ENCODE measurements around the gene P4HB. TPM values are rescaled to one million over a fixed set of nuclear protein-coding genes. Genes with fewer than 3 reads are reported as not detected.

P4HB gene
- total RNA-seq, 1 experiment from 2014 or later = 759 TPM

- in situ Hi-C loops (cut with HindIII; ENCODE audit: low pct_unique_long_range_greater_than_20kb, low sequenced_read_pairs) = no loop called here
- BruUV-seq (replicated peaks) = no TSS peak
- CTCF ChIA-PET = no interaction called here
Measured at GRCh38 chr17:81844887-81845286, 15.4 kb downstream of the P4HB start.

GRCh38 chr17:81844327-81844851 lies 15.9 kb downstream of the P4HB start:
- H3K4me1 ChIP-seq (ENCODE audit: control insufficient read depth, insufficient read depth, low read length) = no peaks in the 10 kb centered on the region
- no peaks in the 10 kb centered on the region for H3K27me3 ChIP-seq (ENCODE audit: control insufficient read depth, insufficient read depth, low read length)
- DNase-seq (ENCODE audit: low read depth, low spot score) (no peak), ATAC-seq (peak; percentile 56; the same call in 1 of the 2 replicates)
- BruUV-seq (replicated peaks) = no TSS peak
- intact Hi-C loops (cut with micrococcal nuclease; ENCODE audit: unreplicated experiment) = no loop called here
- in situ Hi-C loops (cut with HindIII; ENCODE audit: low pct_unique_long_range_greater_than_20kb, low sequenced_read_pairs) = no loop called here
- TF ChIP-seq REST (IDR thresholded peaks at IDR 0.05; ENCODE audit: insufficient read depth in 1 of 2, low read depth in 2 of 2, low read length in 1 of 2) (no peak), SIN3A (IDR thresholded peaks at IDR 0.05; ENCODE audit: borderline replicate concordance, insufficient read depth, low read depth, low read length) (no peak), CTCF (IDR thresholded peaks at IDR 0.05) (no peak), TCF7L2 (IDR thresholded peaks at IDR 0.05; ENCODE audit: low read depth, low read length) (no peak), POLR2AphosphoS5 (IDR thresholded peaks at IDR 0.05; ENCODE audit: low read depth, low read length) (no peak)
- peaks cover 5% of the 10 kb centered on the region for H3K36me3 ChIP-seq (ENCODE audit: control insufficient read depth, insufficient read depth, low read length)
- POLR2A ChIA-PET = no interaction called here
- no peak overlapping the region for H3K27ac ChIP-seq (ENCODE audit: low read length)
- H3K9me3 ChIP-seq (ENCODE audit: control insufficient read depth, insufficient read depth, low read depth, low read length) = no peaks in the 10 kb centered on the region
- H3K4me3 ChIP-seq (ENCODE audit: low read depth in 2 of 2, low read length in 2 of 2) = no peak overlapping the region
- CTCF ChIA-PET = no interaction called here

More at GRCh38 chr17:81844887-81845286, 15.4 kb downstream of the P4HB start:
- no peaks in the 10 kb centered on the region for H3K4me1 ChIP-seq (ENCODE audit: control insufficient read depth, insufficient read depth, low read length)
- no peak for ATAC-seq
- H3K4me3 ChIP-seq (ENCODE audit: low read depth in 2 of 2, low read length in 2 of 2) = no peak overlapping the region
- H3K27me3 ChIP-seq (ENCODE audit: control insufficient read depth, insufficient read depth, low read length) = no peaks in the 10 kb centered on the region
- no peak for TF ChIP-seq POLR2AphosphoS5 (IDR thresholded peaks at IDR 0.05; ENCODE audit: low read depth, low read length)
- TF ChIP-seq TCF7L2 (IDR thresholded peaks at IDR 0.05; ENCODE audit: low read depth, low read length) = no peak
- TF ChIP-seq SIN3A (IDR thresholded peaks at IDR 0.05; ENCODE audit: borderline replicate concordance, insufficient read depth, low read depth, low read length) = no peak
- no peak for TF ChIP-seq REST (IDR thresholded peaks at IDR 0.05; ENCODE audit: insufficient read depth in 1 of 2, low read depth in 2 of 2, low read length in 1 of 2)
- TF ChIP-seq CTCF (IDR thresholded peaks at IDR 0.05) = no peak
- peaks cover 5% of the 10 kb centered on the region for H3K36me3 ChIP-seq (ENCODE audit: control insufficient read depth, insufficient read depth, low read length)
- POLR2A ChIA-PET = no interaction called here
- no peak overlapping the region for H3K27ac ChIP-seq (ENCODE audit: low read length)
- intact Hi-C loops (cut with micrococcal nuclease; ENCODE audit: unreplicated experiment) = no loop called here
- DNase-seq (ENCODE audit: low read depth, low spot score) = no peak
- no peaks in the 10 kb centered on the region for H3K9me3 ChIP-seq (ENCODE audit: control insufficient read depth, insufficient read depth, low read depth, low read length)
